Mucosa of stomach (tissue), 1 donor: ENCODE results near the gene PCGF2.

Experiments used
- H3K27me3 ChIP-seq: one replicate; pipeline ENCODE4 v1.7.0; 2013; ENCODE audit warnings: mild to moderate bottlenecking, low read length; ENCODE audit not compliant: control insufficient read depth, insufficient read depth
- H3K36me3 ChIP-seq: one replicate; pipeline ENCODE4 v1.7.0; 2013; ENCODE audit warnings: low read length; ENCODE audit not compliant: control insufficient read depth, insufficient read depth
- H3K4me1 ChIP-seq: one replicate; pipeline ENCODE4 v1.7.0; 2013; ENCODE audit warnings: mild to moderate bottlenecking, low read length; ENCODE audit not compliant: control insufficient read depth, insufficient read depth
- H3K4me3 ChIP-seq: one replicate; pipeline ENCODE4 v1.7.0; 2013; ENCODE audit warnings: low read length
- H3K9ac ChIP-seq: one replicate; pipeline ENCODE4 v1.7.0; 2013; ENCODE audit warnings: mild to moderate bottlenecking, low read length, moderate library complexity
- H3K9me3 ChIP-seq: one replicate; pipeline ENCODE4 v1.7.0; 2013; ENCODE audit warnings: mild to moderate bottlenecking, low read length, moderate library complexity; ENCODE audit not compliant: control insufficient read depth
- donor health status: Pancreatic carcinoma.

PCGF2 gene

DNA sequence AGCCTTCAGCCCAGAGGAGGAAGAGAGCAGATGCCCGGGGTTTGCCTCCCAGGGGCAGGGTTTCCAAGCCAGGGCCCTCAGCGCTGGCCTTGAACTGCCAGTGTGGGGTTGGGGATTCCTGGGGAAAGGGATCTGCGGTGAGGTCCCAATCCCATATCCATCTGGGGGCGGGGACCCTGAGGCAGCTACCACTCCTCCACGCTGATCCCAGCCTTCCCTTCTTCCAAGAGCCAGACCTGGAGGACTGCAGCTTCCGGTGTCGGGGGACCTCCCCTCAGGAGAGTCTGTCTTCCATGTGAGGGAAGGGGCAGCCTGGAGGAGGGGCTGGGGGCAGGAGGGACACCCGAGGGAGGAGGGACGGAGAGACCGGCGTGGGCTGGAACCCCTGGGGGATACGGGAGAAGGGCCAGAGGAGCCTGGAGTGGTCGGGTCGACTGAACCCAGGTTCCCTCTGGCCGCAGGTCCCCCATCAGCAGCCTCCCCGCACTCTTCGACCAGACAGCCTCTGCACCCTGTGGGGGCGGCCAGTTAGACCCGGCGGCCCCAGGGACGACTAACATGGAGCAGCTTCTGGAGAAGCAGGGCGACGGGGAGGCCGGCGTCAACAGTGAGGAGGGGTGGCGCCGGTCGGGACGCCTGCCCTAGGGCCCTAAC lies 28.7 kb downstream of the PCGF2 start:
- Histone ChIP-seq H3K9ac (no peak overlapping the region), H3K36me3 (peaks cover 16% of the 10 kb centered on the region), H3K27me3 (no peaks in the 10 kb centered on the region), H3K4me3 (no peak overlapping the region), H3K4me1 (peaks cover 13% of the 10 kb centered on the region), H3K9me3 (no peaks in the 10 kb centered on the region)

DNA sequence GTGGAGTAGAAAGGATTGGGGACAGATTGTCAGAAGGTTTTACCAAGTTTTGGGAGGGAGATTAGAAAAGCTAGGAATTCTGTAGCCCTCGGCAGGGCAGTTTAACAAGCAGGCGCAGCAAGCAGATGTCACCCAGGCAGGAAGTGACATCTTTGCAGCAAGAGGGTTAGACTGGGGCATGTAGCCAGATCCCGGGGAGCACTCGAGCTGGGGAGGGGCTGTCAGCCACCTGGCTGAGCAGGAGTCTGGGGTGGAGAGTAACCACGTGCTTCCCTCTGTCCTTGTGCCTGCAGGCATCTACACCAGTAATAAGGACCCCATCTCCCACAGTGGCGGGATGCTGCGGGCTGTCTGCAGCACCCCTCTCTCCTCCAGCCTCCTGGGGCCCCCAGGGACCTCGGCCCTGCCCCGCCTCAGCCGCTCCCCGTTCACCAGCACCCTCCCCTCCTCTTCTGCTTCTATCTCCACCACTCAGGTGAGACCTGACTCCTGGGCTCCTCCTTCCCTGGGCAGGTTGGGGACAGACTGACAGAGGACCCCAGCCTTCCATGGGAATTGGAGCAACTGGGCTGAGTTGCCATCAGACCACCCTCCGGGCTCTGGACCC lies 30.9 kb downstream of the PCGF2 start:
- Histone ChIP-seq H3K4me1 (peaks cover 9% of the 10 kb centered on the region), H3K9ac (no peak overlapping the region), H3K4me3 (no peak overlapping the region), H3K27me3 (no peaks in the 10 kb centered on the region), H3K9me3 (no peaks in the 10 kb centered on the region), H3K36me3 (peaks cover 27% of the 10 kb centered on the region)

DNA sequence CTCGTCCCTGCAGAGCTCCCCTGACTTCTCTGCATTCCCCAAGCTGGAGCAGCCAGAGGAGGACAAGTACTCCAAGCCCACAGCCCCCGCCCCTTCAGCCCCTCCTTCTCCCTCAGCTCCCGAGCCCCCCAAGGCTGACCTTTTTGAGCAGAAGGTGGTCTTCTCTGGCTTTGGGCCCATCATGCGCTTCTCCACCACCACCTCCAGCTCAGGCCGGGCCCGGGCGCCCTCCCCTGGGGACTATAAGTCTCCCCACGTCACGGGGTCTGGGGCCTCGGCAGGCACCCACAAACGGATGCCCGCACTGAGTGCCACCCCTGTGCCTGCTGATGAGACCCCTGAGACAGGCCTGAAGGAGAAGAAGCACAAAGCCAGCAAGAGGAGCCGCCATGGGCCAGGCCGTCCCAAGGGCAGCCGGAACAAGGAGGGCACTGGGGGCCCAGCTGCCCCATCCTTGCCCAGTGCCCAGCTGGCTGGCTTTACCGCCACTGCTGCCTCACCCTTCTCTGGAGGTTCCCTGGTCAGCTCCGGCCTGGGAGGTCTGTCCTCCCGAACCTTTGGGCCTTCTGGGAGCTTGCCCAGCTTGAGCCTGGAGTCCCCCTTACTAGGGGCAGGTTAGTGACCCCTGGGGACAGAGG lies 31.6 kb downstream of the PCGF2 start:
- peaks cover 30% of the 10 kb centered on the region for H3K36me3 ChIP-seq

DNA sequence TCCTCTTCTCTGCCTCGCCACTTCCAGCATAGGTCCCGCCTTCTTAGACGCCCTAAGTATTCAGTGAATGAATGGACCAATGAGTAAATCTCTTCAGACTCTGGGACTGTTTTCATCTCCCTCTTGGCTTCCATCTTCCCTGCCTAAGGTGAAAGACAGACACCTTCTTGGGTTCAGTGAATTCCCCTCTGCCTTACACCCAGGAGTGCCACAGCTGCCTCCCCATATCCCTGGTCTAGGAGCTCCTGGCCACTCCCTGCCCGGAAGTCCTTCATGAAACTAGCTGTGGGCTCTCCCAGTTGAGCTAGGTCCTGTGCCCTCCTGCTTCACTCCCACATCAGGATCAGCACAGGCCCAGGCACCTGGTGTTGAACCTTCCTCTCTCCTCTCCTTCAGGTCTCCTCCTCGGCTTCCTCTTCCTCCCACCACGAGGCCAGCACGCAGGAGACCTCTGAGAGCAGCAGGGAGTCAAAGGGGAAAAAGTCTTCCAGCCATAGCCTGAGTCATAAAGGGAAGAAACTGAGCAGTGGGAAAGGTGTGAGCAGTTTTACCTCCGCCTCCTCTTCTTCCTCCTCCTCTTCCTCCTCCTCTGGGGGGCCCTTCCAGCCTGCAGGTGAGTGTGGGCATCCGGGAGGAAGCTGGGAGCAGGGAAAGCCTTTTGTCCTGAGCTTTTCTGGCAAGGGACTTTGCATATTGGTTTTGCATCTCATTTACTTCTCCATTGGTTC lies 32.8 kb downstream of the PCGF2 start:
- peaks cover 26% of the 10 kb centered on the region for H3K36me3 ChIP-seq
- peaks cover 9% of the 10 kb centered on the region for H3K4me1 ChIP-seq
- H3K9ac ChIP-seq = no peak overlapping the region
- H3K27me3 ChIP-seq = no peaks in the 10 kb centered on the region
- H3K9me3 ChIP-seq = no peaks in the 10 kb centered on the region
- no peak overlapping the region for H3K4me3 ChIP-seq

More for the DNA sequence above, 31.6 kb downstream of the PCGF2 start:
- Histone ChIP-seq H3K27me3 (no peaks in the 10 kb centered on the region), H3K9ac (no peak overlapping the region), H3K9me3 (no peaks in the 10 kb centered on the region), H3K4me3 (no peak overlapping the region), H3K4me1 (peaks cover 9% of the 10 kb centered on the region)

- no peak overlapping the region for H3K4me3 ChIP-seq
- no peaks in the 10 kb centered on the region for H3K27me3 ChIP-seq
- H3K9ac ChIP-seq = no peak overlapping the region
- no peaks in the 10 kb centered on the region for H3K9me3 ChIP-seq
- peaks cover 3% of the 10 kb centered on the region for H3K4me1 ChIP-seq
- H3K36me3 ChIP-seq = peaks cover 29% of the 10 kb centered on the region
Measured at GRCh38 chr17:38713456-38714075, 34.6 kb downstream of the PCGF2 start.

DNA sequence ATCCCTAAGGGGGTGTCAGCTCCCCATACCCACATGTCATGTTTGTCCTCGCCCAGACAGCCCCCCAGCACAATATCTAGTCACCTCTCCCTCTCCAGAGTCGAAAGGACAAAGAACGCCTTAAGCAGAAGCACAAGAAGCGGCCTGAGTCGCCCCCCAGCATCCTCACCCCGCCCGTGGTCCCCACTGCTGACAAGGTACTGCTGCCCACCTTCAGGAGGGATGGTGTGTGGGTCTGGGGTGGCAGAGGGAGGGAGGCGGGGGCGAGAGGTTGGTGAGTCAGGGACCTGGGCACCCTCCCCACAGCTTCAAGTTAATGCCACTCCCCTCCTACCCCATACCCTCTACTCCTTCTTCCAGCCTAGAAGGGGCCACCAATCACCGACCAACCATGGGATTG lies 35.5 kb downstream of the PCGF2 start:
- peaks cover 29% of the 10 kb centered on the region for H3K36me3 ChIP-seq
- peaks cover 6% of the 10 kb centered on the region for H3K4me1 ChIP-seq
- no peaks in the 10 kb centered on the region for H3K9me3 ChIP-seq
- no peak overlapping the region for H3K9ac ChIP-seq
- H3K4me3 ChIP-seq = no peak overlapping the region
- no peaks in the 10 kb centered on the region for H3K27me3 ChIP-seq

DNA sequence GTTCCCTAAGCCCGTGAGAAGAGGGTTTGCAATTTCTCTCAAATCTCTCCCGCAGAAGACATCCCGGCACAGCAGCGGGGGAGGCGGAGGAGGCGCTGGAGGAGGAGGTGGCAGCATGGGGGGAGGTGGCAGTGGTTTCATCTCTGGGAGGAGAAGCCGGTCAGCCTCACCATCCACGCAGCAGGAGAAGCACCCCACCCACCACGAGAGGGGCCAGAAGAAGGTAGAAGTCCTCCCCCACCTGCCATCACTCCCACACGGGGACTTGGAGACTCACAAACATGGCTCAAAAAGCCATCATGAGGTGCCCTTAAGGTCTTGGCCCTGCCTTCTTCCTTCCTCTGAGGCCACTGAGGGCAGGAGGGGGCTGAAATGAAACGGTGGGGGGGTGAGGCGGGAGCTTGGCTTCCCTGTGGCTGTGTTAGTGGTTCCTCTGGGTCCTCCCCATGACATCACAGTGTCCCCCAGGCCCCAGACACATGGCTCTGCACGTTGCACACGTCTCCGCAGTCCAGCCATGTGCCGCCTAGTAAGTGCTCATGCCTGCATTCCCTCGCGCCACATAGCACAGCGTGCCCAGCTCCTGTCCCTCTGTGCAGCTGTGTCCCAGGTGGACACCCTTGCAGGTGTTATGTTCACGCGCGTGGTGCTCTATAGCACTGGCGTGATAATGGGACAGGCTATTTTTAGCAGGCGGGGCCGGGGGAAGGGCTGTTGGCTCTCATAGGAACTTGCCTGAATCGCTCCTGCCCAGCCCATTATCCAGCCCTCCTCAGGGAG lies 36.2 kb downstream of the PCGF2 start:
- Histone ChIP-seq H3K9me3 (no peaks in the 10 kb centered on the region), H3K9ac (no peak overlapping the region), H3K36me3 (peaks cover 28% of the 10 kb centered on the region), H3K27me3 (no peaks in the 10 kb centered on the region), H3K4me3 (no peak overlapping the region), H3K4me1 (peaks cover 7% of the 10 kb centered on the region)

- Histone ChIP-seq H3K36me3 (peaks cover 25% of the 10 kb centered on the region), H3K9ac (no peak overlapping the region)
Measured at GRCh38 chr17:38710985-38711384, 37.2 kb downstream of the PCGF2 start.

GRCh38 chr17:38710604-38710962 lies 37.6 kb downstream of the PCGF2 start:
- Histone ChIP-seq H3K4me3 (no peak overlapping the region), H3K4me1 (peaks cover 15% of the 10 kb centered on the region), H3K9me3 (no peaks in the 10 kb centered on the region), H3K27me3 (no peaks in the 10 kb centered on the region), H3K36me3 (peaks cover 25% of the 10 kb centered on the region), H3K9ac (no peak overlapping the region)

More at GRCh38 chr17:38710985-38711384, 37.2 kb downstream of the PCGF2 start:
- H3K4me1 ChIP-seq = peaks cover 15% of the 10 kb centered on the region
- no peak overlapping the region for H3K4me3 ChIP-seq
- no peaks in the 10 kb centered on the region for H3K9me3 ChIP-seq
- no peaks in the 10 kb centered on the region for H3K27me3 ChIP-seq

DNA sequence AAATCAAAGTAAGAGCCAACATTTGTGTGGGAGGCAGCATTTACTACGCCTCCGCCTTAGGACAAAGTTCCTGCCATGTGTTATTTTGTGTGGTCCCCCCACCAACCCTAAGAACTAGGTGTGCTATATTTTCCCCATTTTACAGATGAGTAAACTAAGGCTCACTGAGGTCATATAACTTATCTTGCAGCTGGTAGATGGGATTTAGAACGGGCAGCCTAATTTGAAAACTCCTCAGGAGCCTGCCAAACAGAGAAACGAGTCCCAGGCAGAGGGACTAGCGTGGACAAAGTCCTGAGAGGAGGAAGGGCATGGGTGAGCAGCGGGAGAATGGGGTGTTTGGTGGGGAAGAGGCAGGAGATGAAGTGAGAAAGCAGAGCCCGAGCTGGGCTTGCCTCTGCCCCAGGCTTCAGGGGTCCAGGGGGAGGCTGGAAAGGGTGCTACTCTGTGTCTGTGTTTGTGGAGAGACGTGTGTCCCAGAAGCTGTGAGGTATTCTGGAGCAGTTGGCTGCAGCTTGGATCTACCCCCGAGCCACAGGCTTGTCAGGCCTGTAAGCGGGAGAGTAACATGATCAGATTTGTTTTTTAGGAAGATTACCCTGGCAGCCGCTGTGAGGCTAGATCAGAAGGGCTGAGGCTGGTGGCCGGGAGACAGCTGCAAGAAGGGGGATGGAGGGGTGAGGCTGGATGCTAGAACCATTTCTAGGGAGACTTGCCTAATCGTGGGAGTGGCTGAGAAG lies 38.1 kb downstream of the PCGF2 start:
- Histone ChIP-seq H3K4me1 (peaks cover 15% of the 10 kb centered on the region), H3K27me3 (no peaks in the 10 kb centered on the region), H3K9me3 (no peaks in the 10 kb centered on the region), H3K4me3 (no peak overlapping the region), H3K9ac (no peak overlapping the region), H3K36me3 (peaks cover 25% of the 10 kb centered on the region)
